Measurements from ENCODE around the gene SMYD2. TPM values are rescaled to one million over a fixed set of nuclear protein-coding genes. Genes with fewer than 3 reads are reported as not detected.

SMYD2 gene
- total RNA-seq, 1 donor from 2014 or later, result 33.6 TPM

DNA sequence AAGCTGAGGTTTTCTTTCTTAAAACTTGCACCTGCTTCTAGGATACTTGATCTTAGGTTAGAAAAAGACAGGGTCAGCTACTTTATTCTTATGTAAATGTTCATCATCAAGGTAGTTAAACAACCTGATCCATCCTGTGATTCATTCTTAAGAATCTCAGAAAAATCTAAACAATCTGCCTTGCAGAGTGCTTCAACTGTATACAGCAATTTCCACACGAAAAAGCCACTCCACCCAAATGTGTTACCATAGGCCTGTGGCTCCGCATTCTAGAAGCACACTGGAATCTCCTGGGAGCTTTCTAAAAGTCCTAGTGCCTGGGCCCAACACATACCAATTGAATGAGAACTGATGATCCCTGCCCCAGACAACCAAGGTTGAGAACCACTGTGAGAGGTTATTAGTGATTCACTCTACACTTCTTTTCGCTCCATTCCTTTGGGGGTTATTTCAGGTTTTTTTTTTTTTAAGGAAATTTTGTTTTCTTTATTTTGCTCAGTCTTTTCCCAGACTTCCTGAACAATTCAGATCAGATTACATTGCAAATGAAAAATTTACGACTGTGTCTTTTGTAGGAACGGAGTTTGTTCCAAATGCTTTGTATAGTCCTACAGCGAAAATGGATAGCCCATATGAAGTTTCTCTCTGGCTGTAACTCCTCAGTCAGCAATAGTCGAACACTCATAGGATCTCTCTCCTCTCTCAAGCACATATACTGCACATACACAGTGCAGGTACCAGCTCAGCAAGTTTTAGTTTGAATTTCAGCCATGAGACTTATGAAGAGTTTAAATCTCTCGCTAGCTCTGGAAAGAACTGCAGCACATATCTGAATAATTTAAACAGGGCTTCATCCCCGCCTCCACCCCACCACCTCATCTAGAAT is 16.1 kb downstream of the SMYD2 start:
- Mint-ChIP-seq H3K27ac (no peak overlapping the region), H3K4me3 (ENCODE audit: low read depth) (no peak overlapping the region), H3K9me3 (no peaks in the 10 kb centered on the region), H3K36me3 (ENCODE audit: low read depth) (peaks cover 10% of the 10 kb centered on the region), H3K4me1 (ENCODE audit: low read depth) (peaks cover 2% of the 10 kb centered on the region), H3K27me3 (ENCODE audit: low read depth) (no peaks in the 10 kb centered on the region)
- intact Hi-C loops (cut with micrococcal nuclease), result no loop called here
- no peak for DNase-seq (ENCODE audit: low spot score)

- no peak for DNase-seq (ENCODE audit: low spot score)
- H3K4me3 Mint-ChIP-seq (ENCODE audit: low read depth), result no peak overlapping the region
- peaks cover 5% of the 10 kb centered on the region for H3K4me1 Mint-ChIP-seq (ENCODE audit: low read depth)
- no peak overlapping the region for H3K27ac Mint-ChIP-seq
- intact Hi-C loops (cut with micrococcal nuclease), result no loop called here
- no peaks in the 10 kb centered on the region for H3K27me3 Mint-ChIP-seq (ENCODE audit: low read depth)
- peaks cover 10% of the 10 kb centered on the region for H3K36me3 Mint-ChIP-seq (ENCODE audit: low read depth)
- H3K9me3 Mint-ChIP-seq, result no peaks in the 10 kb centered on the region
Measured at GRCh38 chr1:214300149-214300780, 19.3 kb downstream of the SMYD2 start.

GRCh38 chr1:214301526-214301925 is 20.6 kb downstream of the SMYD2 start:
- intact Hi-C loops (cut with micrococcal nuclease), result no loop called here

GRCh38 chr1:214303141-214303930 is 22.4 kb downstream of the SMYD2 start:
- intact Hi-C loops (cut with micrococcal nuclease), result no loop called here
- no peaks in the 10 kb centered on the region for H3K9me3 Mint-ChIP-seq
- H3K36me3 Mint-ChIP-seq (ENCODE audit: low read depth), result no peaks in the 10 kb centered on the region
- H3K27me3 Mint-ChIP-seq (ENCODE audit: low read depth), result no peaks in the 10 kb centered on the region
- H3K27ac Mint-ChIP-seq, result no peak overlapping the region
- DNase-seq (ENCODE audit: low spot score), result no peak
- no peak overlapping the region for H3K4me3 Mint-ChIP-seq (ENCODE audit: low read depth)
- peaks cover 4% of the 10 kb centered on the region for H3K4me1 Mint-ChIP-seq (ENCODE audit: low read depth)

More at GRCh38 chr1:214301526-214301925, 20.6 kb downstream of the SMYD2 start:
- Mint-ChIP-seq H3K27me3 (ENCODE audit: low read depth) (no peaks in the 10 kb centered on the region), H3K4me1 (ENCODE audit: low read depth) (peaks cover 5% of the 10 kb centered on the region), H3K36me3 (ENCODE audit: low read depth) (peaks cover 8% of the 10 kb centered on the region), H3K4me3 (ENCODE audit: low read depth) (no peak overlapping the region), H3K9me3 (no peaks in the 10 kb centered on the region), H3K27ac (no peak overlapping the region)
- no peak for DNase-seq (ENCODE audit: low spot score)

- peaks cover 15% of the 10 kb centered on the region for H3K4me1 Mint-ChIP-seq (ENCODE audit: low read depth)
- intact Hi-C loops (cut with micrococcal nuclease), result no loop called here
- no peak for DNase-seq (ENCODE audit: low spot score)
- H3K27ac Mint-ChIP-seq, result no peak overlapping the region
- H3K27me3 Mint-ChIP-seq (ENCODE audit: low read depth), result no peaks in the 10 kb centered on the region
- no peak overlapping the region for H3K4me3 Mint-ChIP-seq (ENCODE audit: low read depth)
- H3K36me3 Mint-ChIP-seq (ENCODE audit: low read depth), result no peaks in the 10 kb centered on the region
- H3K9me3 Mint-ChIP-seq, result no peaks in the 10 kb centered on the region
Measured at GRCh38 chr1:214305164-214305751, 24.3 kb downstream of the SMYD2 start.

DNA sequence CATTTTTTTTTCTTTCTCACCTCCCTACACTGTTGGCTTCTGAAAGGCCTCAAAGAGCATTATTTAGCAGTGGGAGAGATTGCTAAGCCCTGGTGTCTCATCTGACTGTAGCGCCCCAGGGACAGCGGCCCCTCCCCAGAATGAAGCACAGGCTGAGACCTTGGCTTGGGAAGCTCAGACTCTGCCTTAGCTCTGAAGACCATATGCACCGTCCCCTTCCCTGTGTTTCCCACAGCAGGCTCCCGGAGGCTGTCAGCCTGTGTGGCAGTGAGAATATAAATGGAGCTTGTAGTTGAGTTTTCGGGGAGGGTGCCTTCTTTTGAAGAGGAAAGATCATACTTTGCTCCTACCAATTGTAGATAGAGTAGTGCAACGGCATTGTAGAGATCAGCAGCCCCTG is 25.3 kb downstream of the SMYD2 start:
- Mint-ChIP-seq H3K9me3 (no peaks in the 10 kb centered on the region), H3K4me3 (ENCODE audit: low read depth) (no peak overlapping the region), H3K27ac (no peak overlapping the region), H3K36me3 (ENCODE audit: low read depth) (no peaks in the 10 kb centered on the region), H3K4me1 (ENCODE audit: low read depth) (peaks cover 22% of the 10 kb centered on the region), H3K27me3 (ENCODE audit: low read depth) (no peaks in the 10 kb centered on the region)
- no peak for DNase-seq (ENCODE audit: low spot score)
- intact Hi-C loops (cut with micrococcal nuclease), result no loop called here

DNA sequence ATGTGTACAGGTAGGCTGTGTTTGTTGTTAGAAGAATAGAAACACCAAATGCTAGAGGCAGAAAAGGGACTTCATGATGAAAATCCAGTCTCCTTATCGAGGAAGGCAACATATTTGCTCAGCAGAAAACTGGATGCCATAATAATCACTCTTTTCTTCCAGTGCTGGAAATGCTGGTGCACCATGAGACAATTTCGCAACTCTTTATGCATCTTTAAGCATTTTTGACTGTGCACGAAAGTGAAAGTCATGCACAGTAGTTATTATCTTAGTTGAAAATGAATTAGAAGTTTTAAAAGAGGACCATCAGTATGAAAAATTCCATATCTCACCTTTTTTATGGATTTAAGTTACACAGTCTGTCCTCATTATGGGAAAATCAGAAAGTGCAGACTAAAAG is 29.1 kb downstream of the SMYD2 start:
- peaks cover 18% of the 10 kb centered on the region for H3K4me1 Mint-ChIP-seq (ENCODE audit: low read depth)
- H3K4me3 Mint-ChIP-seq (ENCODE audit: low read depth), result no peak overlapping the region
- no peaks in the 10 kb centered on the region for H3K9me3 Mint-ChIP-seq
- no peaks in the 10 kb centered on the region for H3K27me3 Mint-ChIP-seq (ENCODE audit: low read depth)
- peaks cover under 1% of the 10 kb centered on the region for H3K36me3 Mint-ChIP-seq (ENCODE audit: low read depth)
- intact Hi-C loops (cut with micrococcal nuclease), result no loop called here
- no peak for DNase-seq (ENCODE audit: low spot score)
- no peak overlapping the region for H3K27ac Mint-ChIP-seq

DNA sequence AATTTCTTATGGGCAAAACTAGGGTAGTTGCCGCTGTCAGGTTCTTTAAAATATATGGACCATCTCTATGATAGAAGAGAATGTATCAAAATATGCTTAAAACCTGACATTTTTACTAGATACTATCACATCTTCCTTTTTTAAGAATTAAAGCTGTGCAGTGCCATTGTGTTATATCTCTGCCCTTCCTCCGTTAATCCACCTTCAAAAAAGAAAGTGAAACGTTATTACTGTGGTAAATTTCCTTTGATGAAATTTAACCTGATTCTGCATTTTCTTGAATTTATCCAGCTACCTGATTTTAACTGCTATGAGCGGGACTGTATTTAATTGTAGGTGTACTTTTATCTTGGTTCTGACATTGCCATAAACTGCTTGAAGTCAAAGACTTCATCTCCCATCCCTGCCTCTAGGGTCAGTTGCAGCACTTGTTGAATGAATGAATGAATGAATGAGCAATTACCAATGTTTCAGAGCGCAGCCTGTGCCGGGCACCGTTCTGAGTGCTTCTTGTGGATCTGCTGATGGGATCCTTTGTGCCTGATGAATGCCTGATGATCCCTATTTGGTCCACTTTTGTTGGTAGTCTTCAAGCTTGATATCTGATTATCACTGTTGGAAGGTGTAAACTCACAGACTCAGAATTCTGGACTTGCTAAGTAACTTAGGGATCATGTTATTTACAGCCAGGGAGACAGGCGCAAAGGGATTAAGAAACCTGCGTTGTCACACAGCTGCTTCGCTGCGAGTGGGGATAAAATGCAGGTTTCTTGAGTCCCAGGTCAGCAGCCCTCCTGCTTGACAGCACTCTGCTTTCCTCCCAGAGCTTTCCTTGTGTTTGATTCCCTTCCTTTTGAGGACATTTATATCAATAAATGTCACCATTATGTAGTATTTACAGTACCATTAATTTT is 30.1 kb downstream of the SMYD2 start:
- Mint-ChIP-seq H3K4me3 (ENCODE audit: low read depth) (peak overlapping the region; percentile 70), H3K27me3 (ENCODE audit: low read depth) (no peaks in the 10 kb centered on the region), H3K36me3 (ENCODE audit: low read depth) (peaks cover 9% of the 10 kb centered on the region), H3K9me3 (no peaks in the 10 kb centered on the region), H3K4me1 (ENCODE audit: low read depth) (peaks cover 18% of the 10 kb centered on the region), H3K27ac (peak overlapping the region; percentile 14)
- DNase-seq (ENCODE audit: low spot score), result no peak
- intact Hi-C loops (cut with micrococcal nuclease), result no loop called here

- H3K36me3 Mint-ChIP-seq (ENCODE audit: low read depth), result peaks cover 19% of the 10 kb centered on the region
- no peak for DNase-seq (ENCODE audit: low spot score)
- H3K9me3 Mint-ChIP-seq, result no peaks in the 10 kb centered on the region
- intact Hi-C loops (cut with micrococcal nuclease), result no loop called here
- H3K27ac Mint-ChIP-seq, result no peak overlapping the region
- H3K4me3 Mint-ChIP-seq (ENCODE audit: low read depth), result no peak overlapping the region
- H3K27me3 Mint-ChIP-seq (ENCODE audit: low read depth), result no peaks in the 10 kb centered on the region
- H3K4me1 Mint-ChIP-seq (ENCODE audit: low read depth), result peaks cover 18% of the 10 kb centered on the region
Measured at GRCh38 chr1:214312530-214313051, 31.6 kb downstream of the SMYD2 start.

DNA sequence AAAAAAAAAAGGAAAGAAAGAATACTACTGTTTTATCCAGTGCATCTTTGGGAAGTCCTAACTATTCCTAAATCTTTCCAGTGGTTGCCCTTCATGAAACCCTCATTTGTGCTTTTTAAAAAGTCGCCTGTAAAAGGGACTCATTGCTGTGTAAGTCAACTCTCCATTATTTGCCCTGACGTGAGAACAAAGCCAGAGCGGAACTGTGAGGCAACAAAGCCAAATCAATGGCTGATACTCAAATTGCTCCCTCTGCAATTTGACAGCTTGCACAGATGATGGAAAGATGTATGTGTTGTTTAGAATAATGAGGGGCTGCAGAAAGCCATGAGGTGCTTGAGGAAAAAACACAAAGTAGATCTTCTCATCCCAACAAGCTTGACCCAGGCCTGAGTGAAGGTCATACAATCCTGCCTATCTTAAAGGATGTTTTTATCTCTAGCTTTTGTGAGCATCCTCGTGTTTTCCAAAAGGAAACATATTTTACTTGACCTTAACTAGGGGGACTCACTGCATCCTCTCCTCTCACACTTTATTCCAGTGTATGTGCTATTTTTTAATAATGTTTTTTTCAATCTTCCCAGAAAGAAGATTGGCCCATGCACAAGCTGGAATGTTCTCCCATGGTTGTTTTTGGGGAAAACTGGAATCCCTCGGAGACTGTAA is 33.4 kb downstream of the SMYD2 start:
- Mint-ChIP-seq H3K9me3 (no peaks in the 10 kb centered on the region), H3K4me3 (ENCODE audit: low read depth) (no peak overlapping the region), H3K27me3 (ENCODE audit: low read depth) (no peaks in the 10 kb centered on the region), H3K4me1 (ENCODE audit: low read depth) (peaks cover 16% of the 10 kb centered on the region), H3K27ac (no peak overlapping the region), H3K36me3 (ENCODE audit: low read depth) (peaks cover 27% of the 10 kb centered on the region)
- DNase-seq (ENCODE audit: low spot score), result no peak
- intact Hi-C loops (cut with micrococcal nuclease), result no loop called here

DNA sequence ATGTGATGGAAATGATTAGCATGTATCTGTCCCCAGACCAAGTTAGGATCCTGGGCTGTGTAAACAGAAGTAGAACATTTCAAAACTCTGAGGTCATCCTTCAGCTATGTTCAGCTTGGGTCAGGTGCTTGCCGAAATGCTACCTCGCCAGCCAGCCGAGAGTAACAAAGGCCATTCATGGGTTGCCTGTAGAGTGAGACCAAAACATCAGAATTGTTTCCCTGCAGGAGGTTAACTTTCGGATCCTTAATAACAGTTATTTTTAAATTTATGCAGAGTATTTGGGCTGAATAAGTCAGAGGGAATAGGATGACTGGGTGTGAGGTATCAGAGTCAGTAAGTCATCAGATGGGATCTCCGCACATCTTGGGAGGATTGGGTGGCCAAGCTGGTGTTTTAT is 35.6 kb downstream of the SMYD2 start:
- DNase-seq (ENCODE audit: low spot score), result no peak
- intact Hi-C loops (cut with micrococcal nuclease), result no loop called here
- H3K27ac Mint-ChIP-seq, result no peak overlapping the region
- peaks cover 30% of the 10 kb centered on the region for H3K36me3 Mint-ChIP-seq (ENCODE audit: low read depth)
- no peaks in the 10 kb centered on the region for H3K9me3 Mint-ChIP-seq
- H3K27me3 Mint-ChIP-seq (ENCODE audit: low read depth), result no peaks in the 10 kb centered on the region
- H3K4me3 Mint-ChIP-seq (ENCODE audit: low read depth), result no peak overlapping the region
- H3K4me1 Mint-ChIP-seq (ENCODE audit: low read depth), result peaks cover 2% of the 10 kb centered on the region

Measured in activated T-helper 2 cell treated with anti-CD3 and anti-CD28 coated beads, Interferon-gamma antibody, Interleukin-2, Interleukin-4, amounts not matched to agents 10 μg/mL and 5 μg/mL and 100 μg/mL, durations not matched to agents 14 hours and 24 hours and 36 hours (primary cell).